Mammary epithelial cell (primary cell): ENCODE measurements around the gene ENOX1.

ENCODE experiments used
- EZH2 ChIP-seq: IDR thresholded peaks from 2 replicates; pipeline ENCODE4 v1.6.1; 2012; ENCODE audit warnings: low read length, inconsistent platforms, borderline replicate concordance
- TF ChIP-seq, protein P1 (sequence below), 2 donors: IDR thresholded peaks in 1 of 2; conservative IDR thresholded peaks in 1 of 2; 2 replicates each; pipeline ENCODE4 v1.5.1; 2011 to 2012; ENCODE audit warnings: inconsistent platforms in 2 of 2, low read length in 2 of 2, mild to moderate bottlenecking in 2 of 2, control low read depth in 1 of 2, low read depth in 1 of 2; ENCODE audit not compliant: insufficient read depth in 1 of 2; ENCODE audit errors: extremely low read depth in 1 of 2

DNA sequence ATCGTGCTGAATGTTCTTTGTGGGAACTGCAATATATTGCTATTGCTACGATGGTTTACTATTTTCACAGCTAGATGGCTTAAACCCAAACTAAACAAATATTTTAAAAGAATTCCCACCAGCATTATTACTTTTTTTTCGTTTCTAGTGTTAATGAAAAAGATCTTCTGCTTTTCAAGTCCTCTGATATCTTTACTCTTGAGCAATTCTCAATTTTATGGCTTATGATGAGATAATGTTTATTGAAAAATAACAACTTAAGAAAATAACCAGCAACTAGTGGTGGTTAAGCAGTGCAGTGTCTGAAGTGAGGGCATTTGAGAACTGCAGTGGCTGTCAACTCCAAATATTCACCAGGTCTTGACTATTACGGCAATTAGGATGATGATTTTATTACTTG lies 360.4 kb downstream of the ENOX1 start:
- TF ChIP-seq, protein P1, sequence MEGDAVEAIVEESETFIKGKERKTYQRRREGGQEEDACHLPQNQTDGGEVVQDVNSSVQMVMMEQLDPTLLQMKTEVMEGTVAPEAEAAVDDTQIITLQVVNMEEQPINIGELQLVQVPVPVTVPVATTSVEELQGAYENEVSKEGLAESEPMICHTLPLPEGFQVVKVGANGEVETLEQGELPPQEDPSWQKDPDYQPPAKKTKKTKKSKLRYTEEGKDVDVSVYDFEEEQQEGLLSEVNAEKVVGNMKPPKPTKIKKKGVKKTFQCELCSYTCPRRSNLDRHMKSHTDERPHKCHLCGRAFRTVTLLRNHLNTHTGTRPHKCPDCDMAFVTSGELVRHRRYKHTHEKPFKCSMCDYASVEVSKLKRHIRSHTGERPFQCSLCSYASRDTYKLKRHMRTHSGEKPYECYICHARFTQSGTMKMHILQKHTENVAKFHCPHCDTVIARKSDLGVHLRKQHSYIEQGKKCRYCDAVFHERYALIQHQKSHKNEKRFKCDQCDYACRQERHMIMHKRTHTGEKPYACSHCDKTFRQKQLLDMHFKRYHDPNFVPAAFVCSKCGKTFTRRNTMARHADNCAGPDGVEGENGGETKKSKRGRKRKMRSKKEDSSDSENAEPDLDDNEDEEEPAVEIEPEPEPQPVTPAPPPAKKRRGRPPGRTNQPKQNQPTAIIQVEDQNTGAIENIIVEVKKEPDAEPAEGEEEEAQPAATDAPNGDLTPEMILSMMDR (conservative IDR thresholded peaks at IDR 0.05 in 1 of 2, IDR thresholded peaks at IDR 0.05 in 1 of 2; ENCODE audit: extremely low read depth in 1 of 2, insufficient read depth in 1 of 2, low read depth in 1 of 2, low read length in 2 of 2) = no peak
- no peak for TF ChIP-seq EZH2
